Measurements from ENCODE around the gene HOMER2. TPM values are rescaled to one million over a fixed set of nuclear protein-coding genes. Genes with fewer than 3 reads are reported as not detected.
"Not testable (repeated sequence)": the region's sequence is repeated elsewhere in the genome, so short reads cannot be mapped to it uniquely, and the experiment has no call there.

Gene HOMER2
- total and polyA plus RNA-seq, 4 donors: 4.3 to 62.0 (median 23.6) TPM

- Histone ChIP-seq H3K27me3 (ENCODE audit: control insufficient read depth in 4 of 4, insufficient read depth in 4 of 4, low read length in 3 of 4) (no peaks in the 10 kb centered on the region), H3K9me3 (ENCODE audit: control insufficient read depth in 4 of 4, low read length in 3 of 4) (no peaks in the 10 kb centered on the region), H3K36me3 (ENCODE audit: control insufficient read depth in 4 of 4, insufficient read depth in 3 of 4, low read depth in 1 of 4, low read length in 3 of 4) (peaks cover 0 to 22% (median 12%) of the 10 kb centered on the region in 4 donors), H3K27ac (ENCODE audit: low read depth in 1 of 2, low read length in 2 of 2) (peak overlapping the region in 1 of 2 donors; percentile 28), H3K4me3 (ENCODE audit: low read depth in 1 of 3, low read length in 3 of 3) (no peak overlapping the region), H3K4me1 (ENCODE audit: control insufficient read depth in 4 of 4, insufficient read depth in 4 of 4, low read length in 3 of 4) (peaks cover 0 to 6% (median 1%) of the 10 kb centered on the region in 4 donors), H3K9ac (ENCODE audit: low read depth in 1 of 2, low read length in 2 of 2) (no peak overlapping the region)
- 59% methylated on average over 7 of the region's 7 CpGs for WGBS
- DNase-seq (ENCODE audit: low spot score): no peak
- TF ChIP-seq YY1 (IDR thresholded peaks at IDR 0.05) (no peak), FOXA1 (IDR thresholded peaks at IDR 0.05) (no peak), GABPA (IDR thresholded peaks at IDR 0.05 in 1 of 2, conservative IDR thresholded peaks at IDR 0.05 in 1 of 2) (no peak), RAD21 (IDR thresholded peaks at IDR 0.05) (no peak), SP1 (IDR thresholded peaks at IDR 0.05) (no peak), CTCF (IDR thresholded peaks at IDR 0.05; ENCODE audit: low read depth, low read length, missing input control) (no peak), HNF4G (IDR thresholded peaks at IDR 0.05) (no peak), EGR1 (IDR thresholded peaks at IDR 0.05; ENCODE audit: low read depth in 2 of 2) (no peak), MAX (IDR thresholded peaks at IDR 0.05) (no peak), HNF4A (conservative IDR thresholded peaks at IDR 0.05) (no peak)
Measured at GRCh38 chr15:82870727-82871320, 81.7 kb downstream of the HOMER2 start.

GRCh38 chr15:82865981-82866380, 86.5 kb downstream of the HOMER2 start:
- H3K9me3 ChIP-seq (ENCODE audit: control insufficient read depth in 4 of 4, low read length in 3 of 4); H3K4me3 ChIP-seq (ENCODE audit: low read depth in 1 of 3, low read length in 3 of 3); H3K27ac ChIP-seq (ENCODE audit: low read depth in 1 of 2, low read length in 2 of 2); H3K36me3 ChIP-seq (ENCODE audit: control insufficient read depth in 4 of 4, insufficient read depth in 3 of 4, low read depth in 1 of 4, low read length in 3 of 4); H3K4me1 ChIP-seq (ENCODE audit: control insufficient read depth in 4 of 4, insufficient read depth in 4 of 4, low read length in 3 of 4); H3K27me3 ChIP-seq (ENCODE audit: control insufficient read depth in 4 of 4, insufficient read depth in 4 of 4, low read length in 3 of 4); H3K9ac ChIP-seq (ENCODE audit: low read depth in 1 of 2, low read length in 2 of 2); DNase-seq (ENCODE audit: low spot score): not testable (repeated sequence)
- WGBS: 93% methylated on average over 3 of the region's 3 CpGs

- H3K9me3 ChIP-seq (ENCODE audit: control insufficient read depth in 4 of 4, low read length in 3 of 4); DNase-seq (ENCODE audit: low spot score); H3K4me1 ChIP-seq (ENCODE audit: control insufficient read depth in 4 of 4, insufficient read depth in 4 of 4, low read length in 3 of 4); H3K27ac ChIP-seq (ENCODE audit: low read depth in 1 of 2, low read length in 2 of 2); H3K36me3 ChIP-seq (ENCODE audit: control insufficient read depth in 4 of 4, insufficient read depth in 3 of 4, low read depth in 1 of 4, low read length in 3 of 4); H3K27me3 ChIP-seq (ENCODE audit: control insufficient read depth in 4 of 4, insufficient read depth in 4 of 4, low read length in 3 of 4); H3K9ac ChIP-seq (ENCODE audit: low read depth in 1 of 2, low read length in 2 of 2); H3K4me3 ChIP-seq (ENCODE audit: low read depth in 1 of 3, low read length in 3 of 3): not testable (repeated sequence)
- WGBS: 77% methylated on average over 4 of the region's 4 CpGs
Measured at GRCh38 chr15:82865581-82865980, 86.9 kb downstream of the HOMER2 start.

GRCh38 chr15:82864967-82865366, 87.6 kb downstream of the HOMER2 start:
- no peak overlapping the region for H3K9ac ChIP-seq (ENCODE audit: low read depth in 1 of 2, low read length in 2 of 2)
- no peak overlapping the region for H3K27ac ChIP-seq (ENCODE audit: low read depth in 1 of 2, low read length in 2 of 2)
- H3K36me3 ChIP-seq (ENCODE audit: control insufficient read depth in 4 of 4, insufficient read depth in 3 of 4, low read depth in 1 of 4, low read length in 3 of 4): peaks cover 0 to 8% (median 3%) of the 10 kb centered on the region in 4 donors
- H3K4me3 ChIP-seq (ENCODE audit: low read depth in 1 of 3, low read length in 3 of 3): no peak overlapping the region
- DNase-seq (ENCODE audit: low spot score): no peak
- no peaks in the 10 kb centered on the region for H3K4me1 ChIP-seq (ENCODE audit: control insufficient read depth in 4 of 4, insufficient read depth in 4 of 4, low read length in 3 of 4)
- H3K9me3 ChIP-seq (ENCODE audit: control insufficient read depth in 4 of 4, low read length in 3 of 4): no peaks in the 10 kb centered on the region
- H3K27me3 ChIP-seq (ENCODE audit: control insufficient read depth in 4 of 4, insufficient read depth in 4 of 4, low read length in 3 of 4): no peaks in the 10 kb centered on the region
- 91% methylated on average over 2 of the region's 2 CpGs for WGBS
- TF ChIP-seq FOXA2 (IDR thresholded peaks at IDR 0.05): no peak
- TF ChIP-seq YY1 (IDR thresholded peaks at IDR 0.05): no peak
- TF ChIP-seq REST (IDR thresholded peaks at IDR 0.05): no peak
- TF ChIP-seq RXRA (IDR thresholded peaks at IDR 0.05): no peak
- no peak for TF ChIP-seq CTCF (IDR thresholded peaks at IDR 0.05; ENCODE audit: low read depth, low read length, missing input control)
- TF ChIP-seq HNF4A (conservative IDR thresholded peaks at IDR 0.05): no peak
- no peak for TF ChIP-seq ATF3 (IDR thresholded peaks at IDR 0.05)
- no peak for TF ChIP-seq MAX (IDR thresholded peaks at IDR 0.05)
- no peak for TF ChIP-seq EGR1 (IDR thresholded peaks at IDR 0.05; ENCODE audit: low read depth in 2 of 2)
- TF ChIP-seq JUND (IDR thresholded peaks at IDR 0.05): no peak
